Uterus (tissue), 2 donors: Measurements from ENCODE around the gene RBM4B.

Source experiments
- POLR2A ChIP-seq, 2 donors: fragments of 450-650 bp; IDR thresholded peaks; one replicate each; pipeline ENCODE4 v1.6.1; 2016; ENCODE audit warnings: antibody characterized with exemption in 2 of 2, mild to moderate bottlenecking in 1 of 2, moderate library complexity in 1 of 2
- TF ChIP-seq, protein P1 (sequence below), 4 experiments: fragments of 200-600 bp in 2 of 4; fragments of 450-650 bp in 2 of 4; sonication (generic) in 2 of 4; IDR thresholded peaks; one replicate each; pipeline ENCODE4 v1.5.1; 2016 to 2019; ENCODE audit warnings: antibody characterized with exemption in 4 of 4, mild to moderate bottlenecking in 2 of 4, moderate library complexity in 1 of 4

DNA sequence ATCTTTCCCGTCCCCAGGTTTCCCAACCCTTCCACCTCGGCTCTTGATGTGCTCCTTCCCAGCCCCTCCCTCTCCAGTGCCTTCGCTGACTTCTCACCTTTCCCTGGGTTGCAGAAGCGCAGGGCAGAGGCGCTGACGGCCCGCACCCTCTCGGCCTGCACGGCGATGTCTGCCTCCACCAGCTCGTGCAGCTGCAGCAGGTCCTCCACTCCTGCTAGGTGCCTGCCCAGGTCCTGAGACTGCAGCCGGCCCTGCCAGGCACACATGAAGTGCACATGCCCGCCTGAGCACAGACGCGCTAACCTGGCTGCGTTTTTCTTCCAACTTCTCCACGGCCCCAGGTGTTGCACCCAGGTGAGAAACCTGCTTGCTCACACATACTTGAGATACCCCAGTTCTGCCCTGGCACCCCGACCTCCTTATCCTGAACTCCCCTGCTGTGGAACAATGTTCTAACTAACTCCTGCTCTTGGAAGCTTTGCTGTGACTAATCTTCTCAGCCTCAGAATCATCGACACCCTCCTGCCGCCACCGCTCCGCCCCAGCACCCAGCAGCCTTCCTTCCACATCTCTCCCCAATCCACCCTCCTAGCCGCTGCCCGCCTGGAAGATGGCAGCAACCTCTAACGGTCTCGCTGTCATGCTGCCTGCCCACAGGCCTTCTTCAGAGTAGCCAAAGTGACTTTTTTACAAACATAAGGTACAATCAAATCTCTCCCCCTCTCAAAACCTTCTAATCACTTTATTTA is 28.1 kb upstream of the RBM4B start:
- TF ChIP-seq, protein P1, sequence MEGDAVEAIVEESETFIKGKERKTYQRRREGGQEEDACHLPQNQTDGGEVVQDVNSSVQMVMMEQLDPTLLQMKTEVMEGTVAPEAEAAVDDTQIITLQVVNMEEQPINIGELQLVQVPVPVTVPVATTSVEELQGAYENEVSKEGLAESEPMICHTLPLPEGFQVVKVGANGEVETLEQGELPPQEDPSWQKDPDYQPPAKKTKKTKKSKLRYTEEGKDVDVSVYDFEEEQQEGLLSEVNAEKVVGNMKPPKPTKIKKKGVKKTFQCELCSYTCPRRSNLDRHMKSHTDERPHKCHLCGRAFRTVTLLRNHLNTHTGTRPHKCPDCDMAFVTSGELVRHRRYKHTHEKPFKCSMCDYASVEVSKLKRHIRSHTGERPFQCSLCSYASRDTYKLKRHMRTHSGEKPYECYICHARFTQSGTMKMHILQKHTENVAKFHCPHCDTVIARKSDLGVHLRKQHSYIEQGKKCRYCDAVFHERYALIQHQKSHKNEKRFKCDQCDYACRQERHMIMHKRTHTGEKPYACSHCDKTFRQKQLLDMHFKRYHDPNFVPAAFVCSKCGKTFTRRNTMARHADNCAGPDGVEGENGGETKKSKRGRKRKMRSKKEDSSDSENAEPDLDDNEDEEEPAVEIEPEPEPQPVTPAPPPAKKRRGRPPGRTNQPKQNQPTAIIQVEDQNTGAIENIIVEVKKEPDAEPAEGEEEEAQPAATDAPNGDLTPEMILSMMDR (IDR thresholded peaks at IDR 0.05), result no peak
- TF ChIP-seq POLR2A (IDR thresholded peaks at IDR 0.05), result no peak
